H1 (cell line): ENCODE measurements around the gene ANKUB1. TPM values are rescaled to one million over a fixed set of nuclear protein-coding genes. Genes with fewer than 3 reads are reported as not detected.

Experiments
- CTCF ChIA-PET: fragments of 300-600 bp; sonication (Branson Sonifier 250); formaldehyde crosslinking; loops from one replicate; lab custom pipeline; 2021; ENCODE audit not compliant: partially characterized antibody; lab: Charles Lee
- POLR2A ChIA-PET: fragments of 300-600 bp; sonication (Branson Sonifier 250); formaldehyde crosslinking; loops from one replicate; lab custom pipeline; 2021; ENCODE audit warnings: inconsistent platforms; ENCODE audit not compliant: partially characterized antibody; lab: Charles Lee
- DNase-seq, 2 experiments: peaks; one replicate each; pipeline versions ENCODE4 v3.0.0 to v3.0.0-alpha.2; 2010 to 2022; ENCODE audit warnings: low spot score in 2 of 2, low read depth in 1 of 2, mixed read lengths in 1 of 2
- FAIRE-seq: peaks from 2 replicates; lab custom pipeline; 2011; peaks lifted over from hg19 to GRCh38; lab: Jason Lieb, UNC
- H2AFZ ChIP-seq: 2 replicates; pipeline ENCODE4 v1.8.1; 2012; ENCODE audit warnings: low read length, inconsistent platforms
- H2AK5ac ChIP-seq: 2 replicates; pipeline ENCODE4 v1.6.1; 2013; ENCODE audit warnings: low read depth, low read length
- H2BK120ac ChIP-seq: replicated peaks from 2 replicates; pipeline ENCODE3; 2013; ENCODE audit warnings: low read depth, low read length, inconsistent platforms
- H2BK12ac ChIP-seq: 2 replicates; pipeline ENCODE4 v1.6.1; 2013; ENCODE audit warnings: low read depth, low read length
- H2BK15ac ChIP-seq: 2 replicates; pipeline ENCODE4 v1.6.1; 2013; ENCODE audit warnings: low read length
- H2BK20ac ChIP-seq: 2 replicates; pipeline ENCODE4 v1.6.1; 2013; ENCODE audit warnings: low read length
- H2BK5ac ChIP-seq: 2 replicates; pipeline ENCODE4 v1.6.1; 2013; ENCODE audit warnings: low read depth, low read length
- H3K14ac ChIP-seq: 2 replicates; pipeline ENCODE4 v1.6.1; 2013; ENCODE audit warnings: inconsistent platforms; ENCODE audit not compliant: insufficient read length
- H3K18ac ChIP-seq: 2 replicates; pipeline ENCODE4 v1.6.1; 2013; ENCODE audit warnings: low read length; ENCODE audit errors: extremely low read depth
- H3K23ac ChIP-seq: 2 replicates; pipeline ENCODE4 v1.6.1; 2013; ENCODE audit warnings: inconsistent platforms; ENCODE audit not compliant: insufficient read length
- H3K23me2 ChIP-seq: 2 replicates; pipeline ENCODE4 v1.6.1; 2013; ENCODE audit warnings: low read depth, low read length
- H3K27ac ChIP-seq: 2 replicates; pipeline ENCODE4 v1.6.1; 2011; ENCODE audit warnings: low read depth, low read length, inconsistent platforms
- H3K27me3 ChIP-seq, 4 experiments: replicated peaks in 1 of 4; 1 replicate in 1 of 4; 2 replicates in 3 of 4; pipeline versions ENCODE4 v1.6.1 to v1.8.1; 2011 to 2013; ENCODE audit warnings: low read length in 3 of 4, mild to moderate bottlenecking in 3 of 4, inconsistent platforms in 2 of 4, mixed read lengths in 2 of 4, moderate library complexity in 1 of 4; ENCODE audit not compliant: control insufficient read depth in 3 of 4, insufficient read depth in 3 of 4; ENCODE audit errors: extremely low read depth in 1 of 4
- H3K36me3 ChIP-seq, 4 experiments: 2 replicates each; pipeline versions ENCODE4 v1.6.1 to v1.8.1; 2011 to 2013; ENCODE audit warnings: mild to moderate bottlenecking in 4 of 4, low read length in 3 of 4, moderate library complexity in 2 of 4, control low read depth in 1 of 4, inconsistent platforms in 1 of 4; ENCODE audit not compliant: insufficient read depth in 4 of 4, control insufficient read depth in 2 of 4
- H3K4ac ChIP-seq: replicated peaks from 2 replicates; pipeline ENCODE3; 2013; ENCODE audit warnings: low read length, low read depth, mixed read lengths, inconsistent platforms; ENCODE audit not compliant: insufficient read length
- H3K4me1 ChIP-seq, 4 experiments: replicated peaks in 1 of 4; 1 replicate in 1 of 4; 2 replicates in 3 of 4; pipeline versions ENCODE4 v1.6.1 to v1.8.1; 2011 to 2013; ENCODE audit warnings: low read length in 3 of 4, inconsistent platforms in 2 of 4, mixed read lengths in 1 of 4; ENCODE audit not compliant: insufficient read depth in 4 of 4, control insufficient read depth in 3 of 4
- H3K4me2 ChIP-seq, 2 experiments: 2 replicates each; pipeline versions ENCODE4 v1.6.1 to v1.8.1; 2011 to 2013; ENCODE audit warnings: low read depth in 2 of 2, low read length in 2 of 2, control low read depth in 1 of 2, inconsistent platforms in 1 of 2, mild to moderate bottlenecking in 1 of 2; ENCODE audit not compliant: insufficient read depth in 1 of 2
- H3K4me3 ChIP-seq, 4 experiments: fragments of 200-600, 300-600 bp in 1 of 4; sonication (generic), shearing (Covaris generic), sonication (Bioruptor Twin) in 1 of 4; 2 replicates each; pipeline versions ENCODE4 v1.5.1 to v1.8.1; 2011 to 2016; ENCODE audit warnings: low read length in 4 of 4, low read depth in 3 of 4, control low read depth in 2 of 4, inconsistent platforms in 2 of 4, mild to moderate bottlenecking in 2 of 4, mixed read lengths in 1 of 4, moderate library complexity in 1 of 4; ENCODE audit not compliant: insufficient read depth in 2 of 4; ENCODE audit errors: extremely low read depth in 1 of 4
- H3K56ac ChIP-seq: replicated peaks from 2 replicates; pipeline ENCODE3; 2013; ENCODE audit warnings: low read depth, mild to moderate bottlenecking, mixed read lengths, low read length, inconsistent platforms; ENCODE audit not compliant: insufficient read length
- H3K79me1 ChIP-seq: 2 replicates; pipeline ENCODE4 v1.6.1; 2013; ENCODE audit warnings: low read depth, low read length, control low read depth
- H3K79me2 ChIP-seq, 2 experiments: 2 replicates each; pipeline versions ENCODE4 v1.6.1 to v1.8.1; 2012 to 2013; ENCODE audit warnings: low read length in 2 of 2, mild to moderate bottlenecking in 2 of 2, inconsistent platforms in 1 of 2; ENCODE audit not compliant: insufficient read depth in 2 of 2, control insufficient read depth in 1 of 2
- H3K9ac ChIP-seq, 4 experiments: replicated peaks in 1 of 4; 1 replicate in 1 of 4; 2 replicates in 3 of 4; pipeline versions ENCODE4 v1.6.1 to v1.8.1; 2011 to 2013; ENCODE audit warnings: low read depth in 3 of 4, low read length in 3 of 4, control low read depth in 2 of 4, mild to moderate bottlenecking in 2 of 4, moderate library complexity in 2 of 4, inconsistent platforms in 1 of 4; ENCODE audit errors: extremely low read depth in 1 of 4
- H3K9me3 ChIP-seq, 2 experiments: 2 replicates each; pipeline versions ENCODE4 v1.6.1 to v1.8.1; 2012 to 2013; ENCODE audit warnings: mild to moderate bottlenecking in 2 of 2, moderate library complexity in 2 of 2, control low read depth in 1 of 2, inconsistent platforms in 1 of 2, low read depth in 1 of 2, low read length in 1 of 2, mixed read lengths in 1 of 2; ENCODE audit not compliant: insufficient read depth in 2 of 2
- H4K20me1 ChIP-seq, 2 experiments: replicated peaks in 1 of 2; 2 replicates each; pipeline versions ENCODE3 to v1.8.1; 2011 to 2013; ENCODE audit warnings: inconsistent platforms in 2 of 2, low read length in 2 of 2, mild to moderate bottlenecking in 1 of 2; ENCODE audit not compliant: insufficient read depth in 2 of 2, control insufficient read depth in 1 of 2
- H4K5ac ChIP-seq: 2 replicates; pipeline ENCODE4 v1.6.1; 2013; ENCODE audit warnings: low read length, low read depth, mixed read lengths, inconsistent platforms; ENCODE audit not compliant: insufficient read length
- H4K8ac ChIP-seq: 2 replicates; pipeline ENCODE4 v1.8.0; 2013; ENCODE audit warnings: mild to moderate bottlenecking, moderate library complexity, low read length, inconsistent platforms; ENCODE audit not compliant: insufficient read depth; ENCODE audit errors: extremely low read depth
- H4K91ac ChIP-seq: replicated peaks from 2 replicates; pipeline ENCODE3; 2013; ENCODE audit warnings: low read length, mixed read lengths, inconsistent platforms; ENCODE audit not compliant: insufficient read length
- CREB1 ChIP-seq: IDR thresholded peaks from 2 replicates; pipeline ENCODE4 v1.6.1; 2012; ENCODE audit warnings: inconsistent platforms
- POLR2A ChIP-seq, 2 experiments: IDR thresholded peaks; 1 replicate in 1 of 2; 2 replicates in 1 of 2; pipeline ENCODE4 v1.6.1; 2011; ENCODE audit warnings: low read depth in 2 of 2, low read length in 2 of 2, mild to moderate bottlenecking in 2 of 2; ENCODE audit errors: control extremely low read depth in 1 of 2
- TAF1 ChIP-seq: IDR thresholded peaks from 2 replicates; pipeline ENCODE4 v1.6.1; 2011; ENCODE audit warnings: mild to moderate bottlenecking, low read depth, low read length
- WGBS, 2 experiments: shearing (Covaris generic) in 1 of 2; methylation state at CpG; one replicate each; pipeline versions ENCODE4 v1.1.6 to v1.1.7; 2013 to 2015; ENCODE audit warnings: low lambda C conversion rate in 2 of 2, mixed read lengths in 2 of 2, inconsistent platforms in 1 of 2, low coverage in 1 of 2, missing lambda C conversion rate in 1 of 2; ENCODE audit not compliant: insufficient replicate concordance in 2 of 2, insufficient coverage in 1 of 2, insufficient read length in 1 of 2; ENCODE audit errors: extremely low coverage in 1 of 2, missing lambda C conversion rate in 1 of 2; 5-methylcytosine and 5-hydroxymethylcytosine counted together
- polyA plus RNA-seq, 7 experiments: library from polyadenylated mRNA; depleted of rRNA in 3 of 7; stranded (reverse) in 5 of 7; unstranded in 2 of 7; fragments of >200 nt in 5 of 7; fragments of 200-250 nt in 2 of 7; gene quantifications; 1 replicate in 5 of 7; 2 replicates in 1 of 7; 4 replicates in 1 of 7; pipeline versions ENCODE4 v1.2.1 to v1.2.3, GENCODE V29; 2011 to 2013; ENCODE audit warnings: missing spikeins in 2 of 7, mixed read lengths in 2 of 7
- total RNA-seq: library from RNA; stranded (reverse); fragmentation: NEBNext Ultra II Directional; extraction: Animal tissue kit (Norgen Biotek cat#: 25700); gene quantifications from 2 replicates; pipeline ENCODE4 v1.2.1, GENCODE V29; 2021

Gene ANKUB1
- total and polyA plus RNA-seq, 2 of the 8 experiments (the other 6 are each of a cell fraction or from before 2014, with no cell fraction given), result not detected

DNA sequence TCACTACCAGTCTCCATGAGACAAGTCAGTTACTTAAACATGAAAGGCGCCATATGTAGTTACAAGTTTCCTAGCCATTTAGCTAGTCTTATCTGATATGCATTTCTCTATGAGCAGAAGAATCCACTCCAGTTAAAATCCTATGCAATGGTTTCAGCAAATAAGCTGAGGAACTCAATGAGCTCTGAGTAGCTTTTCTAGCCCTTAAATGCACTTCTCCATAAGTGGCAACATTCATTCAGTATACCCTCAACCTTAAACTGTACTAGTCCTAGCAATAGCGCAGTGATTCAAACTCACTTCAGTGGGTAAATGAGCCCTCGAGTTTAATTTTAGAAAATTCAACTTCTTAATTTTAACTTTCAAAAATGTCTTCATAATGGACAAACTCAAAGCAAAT, 47.7 kb downstream of the ANKUB1 start:
- Histone ChIP-seq H4K8ac (no peak overlapping the region), H2AFZ (no peak overlapping the region), H2BK120ac (no peak overlapping the region), H3K23ac (no peak overlapping the region), H3K18ac (no peak overlapping the region), H3K4me1 (no peaks in the 10 kb centered on the region), H3K4ac (no peak overlapping the region), H3K23me2 (no peaks in the 10 kb centered on the region), H3K27me3 (no peaks in the 10 kb centered on the region), H2AK5ac (no peak overlapping the region), H3K4me2 (no peak overlapping the region), H2BK20ac (no peak overlapping the region), H3K14ac (no peak overlapping the region), H4K91ac (no peak overlapping the region), H3K79me2 (no peaks in the 10 kb centered on the region), H3K9me3 (no peaks in the 10 kb centered on the region), H3K4me3 (no peak overlapping the region), H3K79me1 (no peaks in the 10 kb centered on the region; the same call in 1 of the 2 replicates), H4K20me1 (no peaks in the 10 kb centered on the region), H3K27ac (no peak overlapping the region), H3K36me3 (peaks cover 7 to 40% (median 21%) of the 10 kb centered on the region in 4 experiments), H3K56ac (no peak overlapping the region), H2BK5ac (no peak overlapping the region), H3K9ac (no peak overlapping the region), H2BK15ac (no peak overlapping the region), H4K5ac (no peak overlapping the region), H2BK12ac (no peak overlapping the region)
- FAIRE-seq (no peak), DNase-seq (no peak)
- WGBS, 2 experiments, result 97% methylated on average over 3 of the region's 3 CpGs; no CpG with 5 or more reads in 1 of the 2 experiments
- CTCF ChIA-PET, result interaction anchor here (0.7 to 1.1 kb wide), 4 partner anchors 26 to 213 kb away, joined by 3 read pairs; no protein-coding TSS in a partner anchor
- POLR2A ChIA-PET, result interaction anchor here (1.0 kb wide), 1 partner anchor 615 kb away, joined by 3 read pairs; no protein-coding TSS in a partner anchor
- no peak for TF ChIP-seq POLR2A (IDR thresholded peaks at IDR 0.05; ENCODE audit: control extremely low read depth in 1 of 2, low read depth in 2 of 2, low read length in 2 of 2)
- no peak for TF ChIP-seq TAF1
- no peak for TF ChIP-seq CREB1
